Kidney (tissue), 14 donors: Measurements from ENCODE around the gene CAMK2A. TPM values are rescaled to one million over a fixed set of nuclear protein-coding genes. Genes with fewer than 3 reads are reported as not detected.

Source experiments
- DNase-seq, 5 donors: peaks; one replicate each; pipeline ENCODE4 v3.0.0-alpha.2; 2013 to 2020
- FAIRE-seq: peaks from 2 replicates; lab custom pipeline; 2012; peaks lifted over from hg19 to GRCh38; lab: Jason Lieb, UNC
- H3K27ac ChIP-seq, 2 donors: one replicate each; pipeline ENCODE4 v1.7.0; 2013; ENCODE audit warnings: low read depth in 2 of 2, low read length in 2 of 2, inconsistent platforms in 1 of 2
- H3K27me3 ChIP-seq: one replicate; pipeline ENCODE4 v1.7.1; 2013; ENCODE audit warnings: low read length, inconsistent platforms; ENCODE audit not compliant: control insufficient read depth, insufficient read depth
- H3K36me3 ChIP-seq, 3 donors: one replicate each; pipeline versions ENCODE4 v1.7.0 to v1.7.1; 2013; ENCODE audit warnings: low read length in 3 of 3, control low read depth in 1 of 3, inconsistent platforms in 1 of 3; ENCODE audit not compliant: insufficient read depth in 3 of 3, control insufficient read depth in 2 of 3
- H3K4me1 ChIP-seq, 3 donors: one replicate each; pipeline versions ENCODE4 v1.7.0 to v1.7.1; 2013; ENCODE audit warnings: low read length in 3 of 3, inconsistent platforms in 1 of 3, low read depth in 1 of 3; ENCODE audit not compliant: control insufficient read depth in 2 of 3, insufficient read depth in 2 of 3
- H3K4me3 ChIP-seq, 3 donors: one replicate each; pipeline versions ENCODE4 v1.7.0 to v1.8.1; 2013; ENCODE audit warnings: low read length in 3 of 3, control low read depth in 1 of 3, inconsistent platforms in 1 of 3
- H3K9ac ChIP-seq, 3 donors: one replicate each; pipeline versions ENCODE4 v1.7.0 to v1.7.1; 2013; ENCODE audit warnings: low read length in 3 of 3, control low read depth in 1 of 3, inconsistent platforms in 1 of 3
- H3K9me3 ChIP-seq, 3 donors: one replicate each; pipeline versions ENCODE4 v1.7.0 to v1.7.1; 2013; ENCODE audit warnings: low read length in 3 of 3, control low read depth in 1 of 3, inconsistent platforms in 1 of 3; ENCODE audit not compliant: control insufficient read depth in 2 of 3, insufficient read depth in 1 of 3
- CTCF ChIP-seq: IDR thresholded peaks from 3 replicates; pipeline ENCODE4 v1.5.1; 2012; ENCODE audit warnings: mild to moderate bottlenecking, moderate library complexity, borderline replicate concordance; ENCODE audit not compliant: insufficient read depth; ENCODE audit errors: extremely low read depth
- intact Hi-C: fragments of 100-400 bp; cut with DNase I; formaldehyde crosslinking; loops from one replicate; pipeline ENCODE4 v1.11.1; 2022
- polyA plus RNA-seq: library from polyadenylated mRNA; stranded (reverse); fragments of 350-450 nt; fragmentation: Illumina TruSeq; extraction: RNeasy Lipid Tissue Mini Kit (QIAGEN cat#74804); gene quantifications from one replicate; pipeline ENCODE4 v1.2.3, GENCODE V29; 2014; ENCODE audit warnings: low read depth, low replicate concordance; ENCODE audit not compliant: insufficient read depth
- total RNA-seq: library from RNA; stranded (reverse); fragmentation: NEBNext Ultra II Directional; extraction: Animal tissue kit (Norgen Biotek cat#: 25700); gene quantifications from one replicate; pipeline ENCODE4 v1.2.1, GENCODE V29; 2021
- donor health status: control.
- donor health status: control.
- donor health status: control.
- donor health status: control.
- donor health status: control.
- donor health status: DM: yes; HTN: yes; CAD: no.
- donor health status: Normal renal cell carcinoma (clear cell type).

CAMK2A gene
- total and polyA plus RNA-seq, 2 donors from 2014 or later, result 0.28 to 0.90 TPM

- no peak for TF ChIP-seq CTCF
- Histone ChIP-seq H3K27me3 (no peaks in the 10 kb centered on the region), H3K9me3 (no peaks in the 10 kb centered on the region), H3K27ac (no peak overlapping the region), H3K4me3 (no peak overlapping the region), H3K36me3 (no peaks in the 10 kb centered on the region), H3K9ac (no peak overlapping the region), H3K4me1 (no peaks in the 10 kb centered on the region)
- FAIRE-seq, result no peak
- no peak for DNase-seq
- intact Hi-C loops, result no loop called here
Measured at GRCh38 chr5:150309101-150309885, 19.7 kb upstream of the CAMK2A start.

GRCh38 chr5:150307617-150308426 lies 18.2 kb upstream of the CAMK2A start:
- TF ChIP-seq CTCF, result no peak
- Histone ChIP-seq H3K4me3 (no peak overlapping the region), H3K9ac (no peak overlapping the region), H3K9me3 (no peaks in the 10 kb centered on the region), H3K27ac (no peak overlapping the region), H3K36me3 (no peaks in the 10 kb centered on the region), H3K4me1 (peaks cover 3 to 6% (median 5%) of the 10 kb centered on the region in 3 donors), H3K27me3 (no peaks in the 10 kb centered on the region)
- FAIRE-seq (no peak), DNase-seq (no peak)
- intact Hi-C loops, result no loop called here

- no peak for DNase-seq
Measured at GRCh38 chr5:150306775-150307174, 17.2 kb upstream of the CAMK2A start.

More at GRCh38 chr5:150306775-150307174, 17.2 kb upstream of the CAMK2A start:
- Histone ChIP-seq H3K4me1 (peaks cover 3 to 9% (median 5%) of the 10 kb centered on the region in 3 donors), H3K4me3 (no peak overlapping the region), H3K27me3 (peaks cover under 1% of the 10 kb centered on the region), H3K9me3 (no peaks in the 10 kb centered on the region), H3K9ac (no peak overlapping the region), H3K27ac (no peak overlapping the region), H3K36me3 (no peaks in the 10 kb centered on the region)
- FAIRE-seq, result no peak
- intact Hi-C loops, result no loop called here
- TF ChIP-seq CTCF, result no peak
